ENCODE data around the gene SUCLG1. TPM values are rescaled to one million over a fixed set of nuclear protein-coding genes. Genes with fewer than 3 reads are reported as not detected.

SUCLG1 gene
- total and polyA plus RNA-seq, 2 of the 8 experiments (the other 6 are each of a cell fraction or from before 2014, with no cell fraction given): 19.9 to 40.0 TPM

DNA sequence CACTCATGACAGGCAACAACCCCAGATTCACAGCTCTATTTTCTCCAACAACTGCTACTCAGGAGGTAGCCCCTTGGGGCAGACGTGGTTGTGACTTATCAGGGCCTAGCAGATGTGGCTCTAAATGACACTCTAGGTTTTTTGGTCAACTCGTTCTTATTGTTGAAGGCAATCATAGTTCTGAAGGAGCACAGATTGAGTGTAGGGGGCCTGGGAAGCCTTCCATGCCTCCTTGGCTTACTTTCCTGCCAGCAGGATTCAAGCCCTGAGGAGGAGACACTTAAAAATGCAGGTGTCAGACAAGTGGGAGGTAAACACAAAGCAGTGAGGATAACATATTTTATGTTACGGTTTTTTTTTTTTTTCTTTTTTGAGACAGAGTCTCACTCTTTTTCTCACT is 23.5 kb upstream of the SUCLG1 start (continued):
- TF ChIP-seq RNF2 (IDR thresholded peaks at IDR 0.05; ENCODE audit: borderline replicate concordance, low read depth, low read length, missing control alignments, poor library complexity, severe bottlenecking): no peak
- no peak for TF ChIP-seq GTF2F1 (IDR thresholded peaks at IDR 0.05; ENCODE audit: borderline replicate concordance, low read depth, low read length)
- TF ChIP-seq, protein P1, sequence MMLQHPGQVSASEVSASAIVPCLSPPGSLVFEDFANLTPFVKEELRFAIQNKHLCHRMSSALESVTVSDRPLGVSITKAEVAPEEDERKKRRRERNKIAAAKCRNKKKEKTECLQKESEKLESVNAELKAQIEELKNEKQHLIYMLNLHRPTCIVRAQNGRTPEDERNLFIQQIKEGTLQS (IDR thresholded peaks at IDR 0.05; ENCODE audit: insufficient read depth, low read depth, low read length): no peak
- TF ChIP-seq NRF1 (IDR thresholded peaks at IDR 0.05; ENCODE audit: low read depth, low read length): no peak
- no peak for TF ChIP-seq TAF1 (IDR thresholded peaks at IDR 0.05; ENCODE audit: low read depth, low read length)

Measured in H1 (cell line).